HepG2 (cell line): Measurements from ENCODE around the gene SIGLEC14. TPM values are rescaled to one million over a fixed set of nuclear protein-coding genes. Genes with fewer than 3 reads are reported as not detected.

Experiments used
- BRCA1 ChIP-seq: sonication (generic); formaldehyde crosslinking; IDR thresholded peaks from 2 replicates; pipeline ENCODE4 v1.4.0; 2020; ENCODE audit warnings: missing genetic modification reagents
- DZIP1 ChIP-seq: sonication (generic); formaldehyde crosslinking; IDR thresholded peaks from 2 replicates; pipeline ENCODE4 v1.5.0; 2020; ENCODE audit warnings: mild to moderate bottlenecking, missing genetic modification reagents
- ERF ChIP-seq: IDR thresholded peaks from 2 replicates; pipeline ENCODE4 v1.6.1; 2018; ENCODE audit warnings: missing biosample characterization, missing genetic modification reagents
- HNRNPUL1 ChIP-seq: fragments of 200-400 bp; formaldehyde crosslinking; IDR thresholded peaks from 2 replicates; pipeline ENCODE4 v1.6.1; 2017; ENCODE audit warnings: low read depth, mild to moderate bottlenecking, low read length, moderate library complexity
- SNAI1 ChIP-seq: sonication (generic); formaldehyde crosslinking; IDR thresholded peaks from 2 replicates; pipeline ENCODE4 v1.5.0; 2020; ENCODE audit warnings: mild to moderate bottlenecking, missing genetic modification reagents, borderline replicate concordance
- SRSF9 ChIP-seq: fragments of 200-400 bp; formaldehyde crosslinking; IDR thresholded peaks from 2 replicates; pipeline ENCODE4 v1.6.1; 2018; ENCODE audit warnings: borderline replicate concordance, mild to moderate bottlenecking, low read depth, low read length; ENCODE audit not compliant: insufficient read depth, poor library complexity, severe bottlenecking
- YEATS2 ChIP-seq: sonication (generic); formaldehyde crosslinking; IDR thresholded peaks from 2 replicates; pipeline ENCODE4 v1.4.0; 2020; ENCODE audit warnings: missing genetic modification reagents, borderline replicate concordance
- ZBTB38 ChIP-seq: sonication (generic); formaldehyde crosslinking; IDR thresholded peaks from 2 replicates; pipeline ENCODE4 v1.5.1; 2020; ENCODE audit warnings: mild to moderate bottlenecking, missing genetic modification reagents
- ZFP36 ChIP-seq: fragments of 150-350 bp; IDR thresholded peaks from 2 replicates; pipeline ENCODE4 v1.6.1; 2018; ENCODE audit warnings: borderline replicate concordance, low read length, low read depth; ENCODE audit not compliant: partially characterized antibody
- ZNF326 ChIP-seq: sonication (generic); formaldehyde crosslinking; IDR thresholded peaks from 2 replicates; pipeline ENCODE4 v1.4.0; 2020; ENCODE audit warnings: missing genetic modification reagents, borderline replicate concordance
- ZNF33A ChIP-seq: sonication (generic); formaldehyde crosslinking; IDR thresholded peaks from 2 replicates; pipeline ENCODE4 v1.5.1; 2020; ENCODE audit warnings: missing genetic modification reagents, mild to moderate bottlenecking, moderate library complexity, borderline replicate concordance
- ZNF629 ChIP-seq: sonication (generic); formaldehyde crosslinking; conservative IDR thresholded peaks from 2 replicates; pipeline ENCODE4 v1.5.0; 2020; ENCODE audit warnings: missing genetic modification reagents
- ZNF780A ChIP-seq: sonication (generic); formaldehyde crosslinking; IDR thresholded peaks from 2 replicates; pipeline ENCODE4 v1.8.0; 2022; ENCODE audit warnings: mild to moderate bottlenecking, missing genetic modification reagents, moderate library complexity
- polyA plus RNA-seq, 8 experiments: library from polyadenylated mRNA; depleted of rRNA in 3 of 8; stranded (reverse) in 7 of 8; unstranded in 1 of 8; fragments of >200 nt; fragmentation: Illumina TruSeq in 4 of 8; extraction: Trizol in 4 of 8; gene quantifications; 2 replicates each; pipeline versions ENCODE4 v1.2.1 to v1.2.3, GENCODE V29; 2011 to 2016; ENCODE audit warnings: low read depth in 4 of 8, missing spikeins in 1 of 8, mixed read lengths in 1 of 8; ENCODE audit not compliant: insufficient read depth in 1 of 8
- total RNA-seq, 5 experiments: library from RNA; depleted of rRNA; stranded (reverse); fragments of >200 nt; fragmentation: Illumina TruSeq; extraction: Trizol; gene quantifications; 2 replicates each; pipeline ENCODE4 v1.2.3, GENCODE V29; 2016; ENCODE audit warnings: low read depth in 1 of 5
- TF ChIP-seq, protein P1 (sequence below), 2 experiments: IDR thresholded peaks; 2 replicates each; pipeline ENCODE4 v1.6.1; 2011 to 2012; ENCODE audit warnings: low read length in 2 of 2, borderline replicate concordance in 1 of 2, low read depth in 1 of 2, mild to moderate bottlenecking in 1 of 2, moderate library complexity in 1 of 2
- TF ChIP-seq, protein P2 (sequence below): sonication (generic); formaldehyde crosslinking; IDR thresholded peaks from 2 replicates; pipeline ENCODE4 v1.5.1; 2020; ENCODE audit warnings: missing genetic modification reagents, mild to moderate bottlenecking, borderline replicate concordance
- TF ChIP-seq, protein P3 (sequence below): sonication (generic); formaldehyde crosslinking; IDR thresholded peaks from 2 replicates; pipeline ENCODE4 v1.4.0; 2020; ENCODE audit warnings: missing genetic modification reagents, borderline replicate concordance

SIGLEC14 gene
- total and polyA plus RNA-seq, 2 of the 13 experiments (the other 11 are each of a cell fraction or from before 2014, with no cell fraction given): 0.05 to 0.09 TPM

- TF ChIP-seq, protein P1, sequence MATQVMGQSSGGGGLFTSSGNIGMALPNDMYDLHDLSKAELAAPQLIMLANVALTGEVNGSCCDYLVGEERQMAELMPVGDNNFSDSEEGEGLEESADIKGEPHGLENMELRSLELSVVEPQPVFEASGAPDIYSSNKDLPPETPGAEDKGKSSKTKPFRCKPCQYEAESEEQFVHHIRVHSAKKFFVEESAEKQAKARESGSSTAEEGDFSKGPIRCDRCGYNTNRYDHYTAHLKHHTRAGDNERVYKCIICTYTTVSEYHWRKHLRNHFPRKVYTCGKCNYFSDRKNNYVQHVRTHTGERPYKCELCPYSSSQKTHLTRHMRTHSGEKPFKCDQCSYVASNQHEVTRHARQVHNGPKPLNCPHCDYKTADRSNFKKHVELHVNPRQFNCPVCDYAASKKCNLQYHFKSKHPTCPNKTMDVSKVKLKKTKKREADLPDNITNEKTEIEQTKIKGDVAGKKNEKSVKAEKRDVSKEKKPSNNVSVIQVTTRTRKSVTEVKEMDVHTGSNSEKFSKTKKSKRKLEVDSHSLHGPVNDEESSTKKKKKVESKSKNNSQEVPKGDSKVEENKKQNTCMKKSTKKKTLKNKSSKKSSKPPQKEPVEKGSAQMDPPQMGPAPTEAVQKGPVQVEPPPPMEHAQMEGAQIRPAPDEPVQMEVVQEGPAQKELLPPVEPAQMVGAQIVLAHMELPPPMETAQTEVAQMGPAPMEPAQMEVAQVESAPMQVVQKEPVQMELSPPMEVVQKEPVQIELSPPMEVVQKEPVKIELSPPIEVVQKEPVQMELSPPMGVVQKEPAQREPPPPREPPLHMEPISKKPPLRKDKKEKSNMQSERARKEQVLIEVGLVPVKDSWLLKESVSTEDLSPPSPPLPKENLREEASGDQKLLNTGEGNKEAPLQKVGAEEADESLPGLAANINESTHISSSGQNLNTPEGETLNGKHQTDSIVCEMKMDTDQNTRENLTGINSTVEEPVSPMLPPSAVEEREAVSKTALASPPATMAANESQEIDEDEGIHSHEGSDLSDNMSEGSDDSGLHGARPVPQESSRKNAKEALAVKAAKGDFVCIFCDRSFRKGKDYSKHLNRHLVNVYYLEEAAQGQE (IDR thresholded peaks at IDR 0.05; ENCODE audit: borderline replicate concordance in 1 of 2, low read depth in 1 of 2, low read length in 2 of 2): peak in 1 of 2 experiments; percentile 99
- TF ChIP-seq DZIP1 (peak; percentile 72; the same call in 1 of the 2 replicates), HNRNPUL1 (no peak), ZFP36 (peak; percentile 23), BRCA1 (CRISPR knock-in tag) (0 out of 2 replicates have a peak, but pooled peaks have one; percentile 81), SNAI1 (CRISPR knock-in tag) (no peak), ZNF629 (no peak), YEATS2 (CRISPR knock-in tag) (peak; percentile 78; the same call in 1 of the 2 replicates), ZBTB38 (no peak), ZNF326 (CRISPR knock-in tag) (no peak), SRSF9 (no peak), ZNF33A (no peak), ERF (CRISPR knock-in tag) (peak; percentile 99), ZNF780A (CRISPR knock-in tag) (peak; percentile 91)
- TF ChIP-seq, protein P2, sequence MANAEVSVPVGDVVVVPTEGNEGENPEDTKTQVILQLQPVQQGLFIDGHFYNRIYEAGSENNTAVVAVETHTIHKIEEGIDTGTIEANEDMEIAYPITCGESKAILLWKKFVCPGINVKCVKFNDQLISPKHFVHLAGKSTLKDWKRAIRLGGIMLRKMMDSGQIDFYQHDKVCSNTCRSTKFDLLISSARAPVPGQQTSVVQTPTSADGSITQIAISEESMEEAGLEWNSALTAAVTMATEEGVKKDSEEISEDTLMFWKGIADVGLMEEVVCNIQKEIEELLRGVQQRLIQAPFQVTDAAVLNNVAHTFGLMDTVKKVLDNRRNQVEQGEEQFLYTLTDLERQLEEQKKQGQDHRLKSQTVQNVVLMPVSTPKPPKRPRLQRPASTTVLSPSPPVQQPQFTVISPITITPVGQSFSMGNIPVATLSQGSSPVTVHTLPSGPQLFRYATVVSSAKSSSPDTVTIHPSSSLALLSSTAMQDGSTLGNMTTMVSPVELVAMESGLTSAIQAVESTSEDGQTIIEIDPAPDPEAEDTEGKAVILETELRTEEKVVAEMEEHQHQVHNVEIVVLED (CRISPR knock-in tag): no peak
- TF ChIP-seq, protein P3, sequence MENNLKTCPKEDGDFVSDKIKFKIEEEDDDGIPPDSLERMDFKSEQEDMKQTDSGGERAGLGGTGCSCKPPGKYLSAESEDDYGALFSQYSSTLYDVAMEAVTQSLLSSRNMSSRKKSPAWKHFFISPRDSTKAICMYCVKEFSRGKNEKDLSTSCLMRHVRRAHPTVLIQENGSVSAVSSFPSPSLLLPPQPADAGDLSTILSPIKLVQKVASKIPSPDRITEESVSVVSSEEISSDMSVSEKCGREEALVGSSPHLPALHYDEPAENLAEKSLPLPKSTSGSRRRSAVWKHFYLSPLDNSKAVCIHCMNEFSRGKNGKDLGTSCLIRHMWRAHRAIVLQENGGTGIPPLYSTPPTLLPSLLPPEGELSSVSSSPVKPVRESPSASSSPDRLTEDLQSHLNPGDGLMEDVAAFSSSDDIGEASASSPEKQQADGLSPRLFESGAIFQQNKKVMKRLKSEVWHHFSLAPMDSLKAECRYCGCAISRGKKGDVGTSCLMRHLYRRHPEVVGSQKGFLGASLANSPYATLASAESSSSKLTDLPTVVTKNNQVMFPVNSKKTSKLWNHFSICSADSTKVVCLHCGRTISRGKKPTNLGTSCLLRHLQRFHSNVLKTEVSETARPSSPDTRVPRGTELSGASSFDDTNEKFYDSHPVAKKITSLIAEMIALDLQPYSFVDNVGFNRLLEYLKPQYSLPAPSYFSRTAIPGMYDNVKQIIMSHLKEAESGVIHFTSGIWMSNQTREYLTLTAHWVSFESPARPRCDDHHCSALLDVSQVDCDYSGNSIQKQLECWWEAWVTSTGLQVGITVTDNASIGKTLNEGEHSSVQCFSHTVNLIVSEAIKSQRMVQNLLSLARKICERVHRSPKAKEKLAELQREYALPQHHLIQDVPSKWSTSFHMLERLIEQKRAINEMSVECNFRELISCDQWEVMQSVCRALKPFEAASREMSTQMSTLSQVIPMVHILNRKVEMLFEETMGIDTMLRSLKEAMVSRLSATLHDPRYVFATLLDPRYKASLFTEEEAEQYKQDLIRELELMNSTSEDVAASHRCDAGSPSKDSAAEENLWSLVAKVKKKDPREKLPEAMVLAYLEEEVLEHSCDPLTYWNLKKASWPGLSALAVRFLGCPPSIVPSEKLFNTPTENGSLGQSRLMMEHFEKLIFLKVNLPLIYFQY (CRISPR knock-in tag): peak; percentile 87
Measured at GRCh38 chr19:51607920-51608562, 38.6 kb downstream of the SIGLEC14 start (continued).
